Lung (tissue), 12 donors: Measurements from ENCODE around the gene AP3S2. TPM values are rescaled to one million over a fixed set of nuclear protein-coding genes. Genes with fewer than 3 reads are reported as not detected.

ENCODE experiments used
- ATAC-seq: fragments of 200-7000 bp; cut with Tn5 transposase; one replicate; pipeline ENCODE4 v1.9.1; 2020; ENCODE audit warnings: moderate number of reproducible peaks; ENCODE audit not compliant: insufficient read depth, low FRiP score
- DNase-seq, 3 donors: peaks; one replicate each; pipeline ENCODE4 v3.0.0-alpha.2; 2013 to 2017
- H3K27ac ChIP-seq, 2 donors: one replicate each; pipeline ENCODE4 v1.5.1; 2013; ENCODE audit warnings: mild to moderate bottlenecking in 2 of 2, moderate library complexity in 2 of 2, control low read depth in 1 of 2, inconsistent platforms in 1 of 2, low read depth in 1 of 2, low read length in 1 of 2
- H3K27me3 ChIP-seq, 3 donors: one replicate each; pipeline ENCODE4 v1.5.1; 2013; ENCODE audit warnings: low read length in 2 of 3; ENCODE audit not compliant: control insufficient read depth in 3 of 3, insufficient read depth in 3 of 3
- H3K36me3 ChIP-seq, 4 donors: one replicate each; pipeline ENCODE4 v1.5.1; 2013; ENCODE audit warnings: low read length in 4 of 4, mild to moderate bottlenecking in 1 of 4, moderate library complexity in 1 of 4; ENCODE audit not compliant: control insufficient read depth in 4 of 4, insufficient read depth in 4 of 4
- H3K4me1 ChIP-seq, 5 donors: one replicate each; pipeline ENCODE4 v1.5.1; 2013; ENCODE audit warnings: low read length in 5 of 5, mild to moderate bottlenecking in 2 of 5, moderate library complexity in 1 of 5; ENCODE audit not compliant: control insufficient read depth in 5 of 5, insufficient read depth in 5 of 5
- H3K4me3 ChIP-seq: one replicate; pipeline ENCODE4 v1.5.1; 2013; ENCODE audit warnings: mild to moderate bottlenecking, control low read depth, moderate library complexity
- H3K9ac ChIP-seq, 2 donors: one replicate each; pipeline ENCODE4 v1.5.1; 2013; ENCODE audit warnings: low read length in 2 of 2, control low read depth in 1 of 2; ENCODE audit not compliant: insufficient read depth in 1 of 2
- H3K9me3 ChIP-seq, 4 donors: one replicate each; pipeline ENCODE4 v1.5.1; 2013; ENCODE audit warnings: low read length in 3 of 4, mild to moderate bottlenecking in 1 of 4, moderate library complexity in 1 of 4; ENCODE audit not compliant: control insufficient read depth in 4 of 4, insufficient read depth in 3 of 4
- WGBS, 2 donors: extraction: QIAGEN DNeasy Blood & Tissue Kit; methylation state at CpG; one replicate each; pipeline ENCODE4 v1.1.7; 2013; 5-methylcytosine and 5-hydroxymethylcytosine counted together
- polyA plus RNA-seq, 2 donors: library from polyadenylated mRNA; stranded (reverse); fragments of 200-250 nt; gene quantifications; one replicate each; pipeline ENCODE4 v1.2.1, GENCODE V29; 2013
- total RNA-seq, 2 donors: library from RNA; depleted of rRNA in 1 of 2; stranded (reverse); fragments of >200 nt in 1 of 2; gene quantifications; one replicate each; pipeline ENCODE4 v1.2.1, GENCODE V29; 2014 to 2021
- TF ChIP-seq, protein P1 (sequence below): IDR thresholded peaks from 2 replicates; pipeline ENCODE4 v1.5.1; 2012; ENCODE audit warnings: mild to moderate bottlenecking; ENCODE audit errors: control extremely low read depth, extremely low read depth
- donor health status: control.
- donor health status: control.
- donor health status: Bipolar disorder and iron deficiency.
- donor health status: healthy.
- donor health status: DM: yes; HTN: yes; CAD: no.

Gene AP3S2
- total and polyA plus RNA-seq, 4 donors: 9.9 to 31.8 (median 25.9) TPM

DNA sequence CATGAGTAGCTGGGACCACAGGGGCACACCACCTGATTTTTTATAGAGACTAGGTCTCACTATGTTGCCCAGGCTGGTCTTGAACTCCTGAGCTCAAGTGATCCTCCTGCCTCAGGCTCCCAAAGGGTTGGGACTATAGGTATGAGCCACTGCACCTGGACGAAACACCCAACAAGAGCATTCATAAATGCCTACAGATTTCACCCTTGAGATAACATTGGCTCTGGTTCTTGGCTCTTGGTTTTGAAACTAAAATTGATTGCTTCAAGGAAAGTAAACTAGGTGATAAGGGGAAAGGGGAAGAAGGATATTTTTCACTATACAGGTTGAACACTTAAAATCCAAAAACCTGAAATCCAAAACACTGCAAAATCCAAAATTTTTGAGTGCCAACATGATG is 10.3 kb downstream of the AP3S2 start:
- Histone ChIP-seq H3K4me1 (no peaks in the 10 kb centered on the region), H3K9me3 (no peaks in the 10 kb centered on the region), H3K27me3 (no peaks in the 10 kb centered on the region), H3K27ac (no peak overlapping the region), H3K36me3 (peaks cover 8 to 23% (median 20%) of the 10 kb centered on the region in 4 donors), H3K9ac (no peak overlapping the region), H3K4me3 (no peak overlapping the region)
- TF ChIP-seq, protein P1, sequence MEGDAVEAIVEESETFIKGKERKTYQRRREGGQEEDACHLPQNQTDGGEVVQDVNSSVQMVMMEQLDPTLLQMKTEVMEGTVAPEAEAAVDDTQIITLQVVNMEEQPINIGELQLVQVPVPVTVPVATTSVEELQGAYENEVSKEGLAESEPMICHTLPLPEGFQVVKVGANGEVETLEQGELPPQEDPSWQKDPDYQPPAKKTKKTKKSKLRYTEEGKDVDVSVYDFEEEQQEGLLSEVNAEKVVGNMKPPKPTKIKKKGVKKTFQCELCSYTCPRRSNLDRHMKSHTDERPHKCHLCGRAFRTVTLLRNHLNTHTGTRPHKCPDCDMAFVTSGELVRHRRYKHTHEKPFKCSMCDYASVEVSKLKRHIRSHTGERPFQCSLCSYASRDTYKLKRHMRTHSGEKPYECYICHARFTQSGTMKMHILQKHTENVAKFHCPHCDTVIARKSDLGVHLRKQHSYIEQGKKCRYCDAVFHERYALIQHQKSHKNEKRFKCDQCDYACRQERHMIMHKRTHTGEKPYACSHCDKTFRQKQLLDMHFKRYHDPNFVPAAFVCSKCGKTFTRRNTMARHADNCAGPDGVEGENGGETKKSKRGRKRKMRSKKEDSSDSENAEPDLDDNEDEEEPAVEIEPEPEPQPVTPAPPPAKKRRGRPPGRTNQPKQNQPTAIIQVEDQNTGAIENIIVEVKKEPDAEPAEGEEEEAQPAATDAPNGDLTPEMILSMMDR: no peak
- DNase-seq (no peak), ATAC-seq (no peak)
- 91 to 100% methylated on average over 1 of the region's 1 CpG for WGBS, 2 donors

DNA sequence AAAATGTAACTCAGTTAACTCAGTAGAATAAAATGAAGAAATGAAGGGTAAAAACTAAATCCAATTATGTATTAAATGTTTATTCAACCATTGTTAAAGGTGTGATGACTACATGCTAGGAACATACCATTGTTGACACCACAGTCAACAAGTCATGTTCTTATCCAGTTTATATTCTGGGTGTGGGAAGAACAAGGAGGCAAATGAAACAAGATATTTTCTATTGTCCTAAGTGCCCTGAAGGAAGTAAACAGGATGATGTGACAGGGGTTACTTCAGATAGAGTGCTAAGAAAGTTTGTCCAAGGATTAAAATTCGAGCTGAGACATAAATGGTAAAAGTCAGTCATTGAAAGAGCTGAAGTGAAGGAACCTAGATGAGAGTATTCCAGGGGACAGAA is 13.1 kb downstream of the AP3S2 start:
- 64 to 88% methylated on average over 1 of the region's 1 CpG for WGBS, 2 donors

DNA sequence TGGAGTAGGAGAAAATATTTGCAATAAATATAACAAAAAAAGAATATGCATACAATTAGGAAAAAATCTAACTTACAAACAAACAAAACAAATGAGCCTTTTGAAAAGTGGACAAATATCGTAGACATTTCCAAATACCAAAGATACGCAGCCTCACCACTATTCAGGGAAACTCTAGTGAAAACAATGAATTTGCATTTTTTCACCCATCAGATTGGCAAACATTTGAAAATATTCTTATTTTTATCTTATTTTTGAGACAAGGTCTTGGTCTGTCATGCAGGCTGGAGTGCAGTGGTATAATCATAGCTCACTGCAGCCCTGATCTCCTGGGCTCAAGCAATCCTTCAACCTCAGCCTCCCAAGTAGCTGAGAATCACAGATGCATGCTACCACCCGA is 15.5 kb downstream of the AP3S2 start:
- Histone ChIP-seq H3K4me1 (no peaks in the 10 kb centered on the region), H3K9ac (no peak overlapping the region), H3K36me3 (peaks cover 3 to 17% (median 11%) of the 10 kb centered on the region in 4 donors), H3K27ac (no peak overlapping the region), H3K4me3 (no peak overlapping the region), H3K27me3 (no peaks in the 10 kb centered on the region), H3K9me3 (no peaks in the 10 kb centered on the region)
- 66 to 81% methylated on average over 3 of the region's 3 CpGs for WGBS, 2 donors
- TF ChIP-seq, protein P1: no peak
- DNase-seq (no peak), ATAC-seq (no peak)

More for the DNA sequence above, 13.1 kb downstream of the AP3S2 start:
- Histone ChIP-seq H3K27me3 (no peaks in the 10 kb centered on the region), H3K9me3 (no peaks in the 10 kb centered on the region), H3K9ac (no peak overlapping the region), H3K27ac (no peak overlapping the region), H3K4me1 (no peaks in the 10 kb centered on the region), H3K36me3 (peaks cover 4 to 23% (median 14%) of the 10 kb centered on the region in 4 donors), H3K4me3 (no peak overlapping the region)
- ATAC-seq (no peak), DNase-seq (no peak)
- TF ChIP-seq, protein P1: no peak

DNA sequence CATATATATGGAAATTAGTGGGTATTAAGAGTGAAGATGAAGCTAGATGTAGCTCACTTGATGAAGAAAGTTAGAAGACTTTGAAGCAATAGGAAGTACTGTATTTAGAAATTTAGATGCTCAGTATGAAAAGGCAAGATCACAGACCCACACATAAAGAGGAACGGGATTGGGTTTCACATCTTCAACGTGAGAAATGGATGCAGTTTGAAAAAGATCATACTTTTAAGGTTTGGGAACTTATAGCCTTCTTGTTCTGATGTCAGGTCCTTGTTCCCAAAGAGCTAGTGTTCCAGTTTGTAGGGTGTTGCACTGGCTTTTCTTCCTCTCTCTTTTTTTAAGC is 16.7 kb downstream of the AP3S2 start:
- no peaks in the 10 kb centered on the region for H3K9me3 ChIP-seq
- DNase-seq: no peak
- H3K4me3 ChIP-seq: no peak overlapping the region
- peaks cover 4 to 17% (median 13%) of the 10 kb centered on the region in 4 donors for H3K36me3 ChIP-seq
- ATAC-seq: no peak
- H3K27me3 ChIP-seq: no peaks in the 10 kb centered on the region
- H3K27ac ChIP-seq: no peak overlapping the region
- TF ChIP-seq, protein P1: no peak
- H3K9ac ChIP-seq: no peak overlapping the region
- 24 to 74% methylated on average over 2 of the region's 2 CpGs for WGBS, 2 donors
- no peaks in the 10 kb centered on the region for H3K4me1 ChIP-seq
